HepG2 (cell line): ENCODE data around the gene OBSL1. TPM values are rescaled to one million over a fixed set of nuclear protein-coding genes. Genes with fewer than 3 reads are reported as not detected.

ENCODE experiments used
- ATAC-seq: fragments of 200-7000 bp; cut with Tn5 transposase; 3 replicates; pipeline ENCODE4 v1.9.1; 2020; ENCODE audit warnings: mild to moderate bottlenecking, moderate library complexity
- BruUV-seq: library from RNA; stranded (reverse); fragments of 400-500 nt; replicated peaks from 2 replicates; lab custom pipeline; 2021; lab: Mats Ljungman, UMichigan
- CTCF ChIA-PET: fragments of 300-600 bp; formaldehyde crosslinking; extraction: SDS; loops from one replicate; lab custom pipeline; 2021; ENCODE audit warnings: low total read pairs, inconsistent platforms, low intra/inter-chr PET ratio; lab: Yijun Ruan, JAX
- POLR2A ChIA-PET: fragments of 350-600 bp; sonication (Branson Sonifier 250); formaldehyde crosslinking; loops from one replicate; lab custom pipeline; 2020; ENCODE audit warnings: antibody characterized with exemption, inconsistent platforms; lab: Yijun Ruan, JAX
- DNase-seq: peaks from one replicate; pipeline ENCODE4 v3.0.0-alpha.2; 2015; ENCODE audit warnings: low spot score
- FAIRE-seq: peaks from 3 replicates; lab custom pipeline; 2011; peaks lifted over from hg19 to GRCh38; lab: Jason Lieb, UNC
- H2AFZ ChIP-seq: one replicate; pipeline ENCODE4 v1.6.1; 2011; ENCODE audit warnings: low read length, inconsistent platforms
- H3K27ac ChIP-seq: fragments of 300-600 bp; 3 replicates; pipeline ENCODE4 v1.8.0; 2011; ENCODE audit warnings: mixed run types, mild to moderate bottlenecking, mixed read lengths, low read length, inconsistent platforms; ENCODE audit not compliant: insufficient read depth; ENCODE audit errors: extremely low read length
- H3K27me3 ChIP-seq, 2 experiments: fragments of 200-600 bp in 1 of 2; 2 replicates in 1 of 2; 3 replicates in 1 of 2; pipeline versions ENCODE4 v1.6.0 to v1.8.0; 2011; ENCODE audit warnings: low read length in 2 of 2, mild to moderate bottlenecking in 2 of 2, moderate library complexity in 2 of 2, inconsistent platforms in 1 of 2; ENCODE audit not compliant: insufficient read depth in 2 of 2, control insufficient read depth in 1 of 2
- H3K36me3 ChIP-seq, 2 experiments: fragments of 200-600 bp in 1 of 2; replicated peaks in 1 of 2; 2 replicates in 1 of 2; 3 replicates in 1 of 2; pipeline versions ENCODE4 v1.5.1 to v1.8.0; 2011; ENCODE audit warnings: low read length in 2 of 2, inconsistent platforms in 1 of 2; ENCODE audit not compliant: insufficient read depth in 2 of 2, control insufficient read depth in 1 of 2
- H3K4me1 ChIP-seq: 2 replicates; pipeline ENCODE4 v1.5.1; 2012; ENCODE audit warnings: low read length, inconsistent platforms; ENCODE audit not compliant: insufficient read depth
- H3K4me2 ChIP-seq: 2 replicates; pipeline ENCODE4 v1.6.0; 2011; ENCODE audit warnings: low read depth, low read length, inconsistent platforms
- H3K4me3 ChIP-seq, 3 experiments: fragments of 200-600 bp in 1 of 3; sonication (generic), shearing (Covaris generic) in 1 of 3; replicated peaks in 1 of 3; 2 replicates each; pipeline ENCODE4 v1.5.1; 2011 to 2016; ENCODE audit warnings: low read length in 3 of 3, inconsistent platforms in 2 of 3, low read depth in 2 of 3, mild to moderate bottlenecking in 2 of 3, control low read depth in 1 of 3, mixed read lengths in 1 of 3; ENCODE audit not compliant: insufficient read depth in 1 of 3
- H3K79me2 ChIP-seq: one replicate; pipeline ENCODE4 v1.6.1; 2011; ENCODE audit warnings: low read length, inconsistent platforms; ENCODE audit not compliant: insufficient read depth
- H3K9ac ChIP-seq: 2 replicates; pipeline ENCODE4 v1.6.0; 2011; ENCODE audit warnings: mild to moderate bottlenecking, low read depth, low read length, inconsistent platforms; ENCODE audit not compliant: insufficient read depth
- H3K9me3 ChIP-seq: 2 replicates; pipeline ENCODE4 v1.5.1; 2012; ENCODE audit warnings: mild to moderate bottlenecking, low read length
- H4K20me1 ChIP-seq: 2 replicates; pipeline ENCODE4 v1.6.0; 2011; ENCODE audit warnings: inconsistent platforms, mild to moderate bottlenecking, low read length, moderate library complexity; ENCODE audit not compliant: insufficient read depth
- EP300 ChIP-seq, 3 experiments: sonication (generic) in 1 of 3; formaldehyde crosslinking in 1 of 3; IDR thresholded peaks; 2 replicates each; pipeline versions ENCODE4 v1.5.1 to v1.6.1; 2011 to 2020; ENCODE audit warnings: low read depth in 2 of 3, low read length in 2 of 3, borderline replicate concordance in 1 of 3, improper control_type of control experiment in 1 of 3, mild to moderate bottlenecking in 1 of 3, missing genetic modification reagents in 1 of 3, moderate library complexity in 1 of 3
- NAIF1 ChIP-seq: sonication (generic); formaldehyde crosslinking; IDR thresholded peaks from 2 replicates; pipeline ENCODE4 v1.5.0; 2020; ENCODE audit warnings: mild to moderate bottlenecking, missing genetic modification reagents, borderline replicate concordance
- NR2F1 ChIP-seq, 2 experiments: fragments of 450-650 bp in 1 of 2; formaldehyde crosslinking in 1 of 2; IDR thresholded peaks; 2 replicates each; pipeline versions ENCODE4 v1.5.0 to v1.6.1; 2016 to 2020; ENCODE audit warnings: mild to moderate bottlenecking in 1 of 2, missing compliant biosample characterization in 1 of 2, missing genetic modification reagents in 1 of 2, moderate library complexity in 1 of 2
- SNRNP70 ChIP-seq: fragments of 200-400 bp; formaldehyde crosslinking; IDR thresholded peaks from 2 replicates; pipeline ENCODE4 v1.6.1; 2017; ENCODE audit warnings: mild to moderate bottlenecking, low read depth, low read length, moderate library complexity
- STAT6 ChIP-seq: sonication (generic); formaldehyde crosslinking; IDR thresholded peaks from 2 replicates; pipeline ENCODE4 v1.4.0; 2020; ENCODE audit warnings: missing genetic modification reagents, mild to moderate bottlenecking, borderline replicate concordance
- THAP8 ChIP-seq: sonication (generic); formaldehyde crosslinking; IDR thresholded peaks from 2 replicates; pipeline ENCODE4 v1.5.1; 2020; ENCODE audit warnings: missing genetic modification reagents, mild to moderate bottlenecking, borderline replicate concordance
- YY1 ChIP-seq: IDR thresholded peaks from 2 replicates; pipeline ENCODE4 v1.6.1; 2011; ENCODE audit warnings: low read length, low read depth, moderate library complexity, mild to moderate bottlenecking; ENCODE audit not compliant: insufficient read depth, insufficient replicate concordance
- ZFP90 ChIP-seq: sonication (generic); formaldehyde crosslinking; IDR thresholded peaks from 2 replicates; pipeline ENCODE4 v1.8.0; 2022; ENCODE audit warnings: missing genetic modification reagents, mild to moderate bottlenecking, inconsistent platforms, borderline replicate concordance
- ZNF18 ChIP-seq: sonication (generic); formaldehyde crosslinking; IDR thresholded peaks from 2 replicates; pipeline ENCODE4 v1.8.0; 2022; ENCODE audit warnings: mild to moderate bottlenecking, missing genetic modification reagents; ENCODE audit not compliant: insufficient replicate concordance
- ZNF180 ChIP-seq: sonication (generic); formaldehyde crosslinking; IDR thresholded peaks from 2 replicates; pipeline ENCODE4 v1.4.0; 2020; ENCODE audit warnings: low read depth, missing genetic modification reagents, borderline replicate concordance
- ZNF703 ChIP-seq: sonication (generic); formaldehyde crosslinking; IDR thresholded peaks from 2 replicates; pipeline ENCODE4 v1.5.1; 2020; ENCODE audit warnings: missing genetic modification reagents, mild to moderate bottlenecking, moderate library complexity, borderline replicate concordance
- ZNF788 ChIP-seq: sonication (generic); formaldehyde crosslinking; IDR thresholded peaks from 2 replicates; pipeline ENCODE4 v1.5.0; 2020; ENCODE audit warnings: mild to moderate bottlenecking, missing genetic modification reagents, borderline replicate concordance
- ZNF816 ChIP-seq: sonication (generic); formaldehyde crosslinking; IDR thresholded peaks from 2 replicates; pipeline ENCODE4 v1.8.0; 2022; ENCODE audit warnings: missing genetic modification reagents, mild to moderate bottlenecking, borderline replicate concordance
- WGBS: methylation state at CpG from one replicate; pipeline ENCODE4 v1.1.6; 2017; ENCODE audit warnings: low lambda C conversion rate; 5-methylcytosine and 5-hydroxymethylcytosine counted together
- in situ Hi-C: cut with HindIII; loops from 2 replicates; pipeline ENCODE4 v1.10.0; 2017; ENCODE audit warnings: low pct_unique_long_range_greater_than_20kb; ENCODE audit not compliant: extremely low pct_ligation_motif_present
- intact Hi-C: fragments of 100-400 bp; cut with micrococcal nuclease; formaldehyde crosslinking; loops from one replicate; pipeline ENCODE4 v1.10.0; 2022; ENCODE audit not compliant: unreplicated experiment
- polyA plus RNA-seq, 8 experiments: library from polyadenylated mRNA; depleted of rRNA in 3 of 8; stranded (reverse) in 7 of 8; unstranded in 1 of 8; fragments of >200 nt; fragmentation: Illumina TruSeq in 4 of 8; extraction: Trizol in 4 of 8; gene quantifications; 2 replicates each; pipeline versions ENCODE4 v1.2.1 to v1.2.3, GENCODE V29; 2011 to 2016; ENCODE audit warnings: low read depth in 4 of 8, missing spikeins in 1 of 8, mixed read lengths in 1 of 8; ENCODE audit not compliant: insufficient read depth in 1 of 8
- total RNA-seq, 5 experiments: library from RNA; depleted of rRNA; stranded (reverse); fragments of >200 nt; fragmentation: Illumina TruSeq; extraction: Trizol; gene quantifications; 2 replicates each; pipeline ENCODE4 v1.2.3, GENCODE V29; 2016; ENCODE audit warnings: low read depth in 1 of 5

OBSL1 gene
- total and polyA plus RNA-seq, 2 of the 13 experiments (the other 11 are each of a cell fraction or from before 2014, with no cell fraction given) = 86.7 to 218 TPM

DNA sequence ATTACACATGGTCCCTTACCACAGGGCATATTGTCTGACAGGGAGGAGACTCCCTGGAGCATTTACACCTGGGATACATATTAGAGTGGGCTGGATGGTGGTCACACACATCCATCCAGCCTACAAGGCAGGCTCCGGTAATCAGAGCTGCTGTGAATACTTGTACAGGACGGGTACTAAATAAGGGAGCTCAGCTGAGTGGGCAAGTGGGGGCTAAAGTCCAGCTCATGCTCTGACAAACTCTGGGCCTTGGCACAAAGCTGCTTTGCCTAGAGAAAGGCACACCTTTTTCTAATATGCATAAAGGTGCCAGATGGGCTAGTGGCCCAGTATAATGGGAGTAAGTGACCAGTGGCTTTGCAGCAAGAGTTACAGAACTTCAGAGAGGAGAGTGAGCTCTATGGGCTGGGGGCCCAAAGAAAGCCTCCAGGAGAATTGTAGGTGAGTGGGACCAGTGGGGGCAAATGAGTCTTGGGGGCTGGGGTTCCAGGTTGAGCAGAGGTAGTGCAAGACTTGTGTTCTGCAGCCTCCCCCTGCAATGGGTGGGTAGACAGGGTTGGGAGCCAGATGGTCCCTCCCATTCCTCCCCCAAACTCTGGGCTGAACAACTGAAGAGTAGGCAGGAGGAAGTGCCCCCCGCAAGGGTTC is 25.9 kb downstream of the OBSL1 start (continued):
- 0 out of 4 replicates have a peak, but pooled peaks of 1 of the 2 experiments have one; percentile 8 for TF ChIP-seq EP300 (IDR thresholded peaks at IDR 0.05; ENCODE audit: low read depth in 2 of 2, low read length in 2 of 2)
- no peak for TF ChIP-seq EP300 (CRISPR knock-in tag; IDR thresholded peaks at IDR 0.05; ENCODE audit: borderline replicate concordance)
- no peak for TF ChIP-seq ZNF180
- TF ChIP-seq YY1 = peak; percentile 5
- TF ChIP-seq ZNF788 (CRISPR knock-in tag) = 0 out of 2 replicates have a peak, but pooled peaks have one; percentile 4
- 0 out of 2 replicates have a peak, but pooled peaks have one; percentile 43 for TF ChIP-seq ZFP90
- TF ChIP-seq THAP8 (CRISPR knock-in tag) = no peak
- no peak for TF ChIP-seq SNRNP70
- TF ChIP-seq NAIF1 (CRISPR knock-in tag) = no peak
- TF ChIP-seq NR2F1 (CRISPR knock-in tag; IDR thresholded peaks at IDR 0.05) = no peak
- TF ChIP-seq, all 625 proteins: peak for 20

- POLR2A ChIA-PET = interaction anchor here (1.3 to 3.9 kb wide), 5 partner anchors 8 to 53 kb away, joined by 3 to 44 read pairs (median 28); partner anchors contain the start of genes GMPPA, INHA, OBSL1 and STK11IP
- H3K9me3 ChIP-seq = no peaks in the 10 kb centered on the region
- H3K4me2 ChIP-seq = peak overlapping the region; percentile 97
- intact Hi-C loops = loop anchor here (1.0 kb wide), 1 partner anchor 156 kb away; no protein-coding TSS in a partner anchor
- peaks cover 31% of the 10 kb centered on the region for H4K20me1 ChIP-seq
- H3K36me3 ChIP-seq = peaks cover 25 to 34% of the 10 kb centered on the region in 2 experiments
- H2AFZ ChIP-seq = no peak overlapping the region
- H3K79me2 ChIP-seq = peaks cover 32% of the 10 kb centered on the region
- H3K9ac ChIP-seq = peak overlapping the region; percentile 84
- WGBS = 15% methylated on average over 9 of the region's 9 CpGs
- CTCF ChIA-PET = interaction anchor here (5.3 kb wide), 1 partner anchor 98 kb away, joined by 127 read pairs; no protein-coding TSS in a partner anchor
- peaks cover 49% of the 10 kb centered on the region for H3K4me1 ChIP-seq
- no peaks in the 10 kb centered on the region; a peak in 1 of 5 replicates for H3K27me3 ChIP-seq
- H3K4me3 ChIP-seq = peak overlapping the region; percentile 76 to 90 (median 77)
- BruUV-seq = no TSS peak
- ATAC-seq = no peak
- in situ Hi-C loops = loop anchor here (5.0 kb wide), 1 partner anchor 98 kb away; no protein-coding TSS in a partner anchor
- DNase-seq = no peak
- peak overlapping the region; percentile 65 for H3K27ac ChIP-seq
- FAIRE-seq = no peak
- TF ChIP-seq ZNF703 = 0 out of 2 replicates have a peak, but pooled peaks have one; percentile 12
- TF ChIP-seq ZNF816 (CRISPR knock-in tag) = 0 out of 2 replicates have a peak, but pooled peaks have one; percentile 60
- TF ChIP-seq ZNF18 (CRISPR knock-in tag) = peak; percentile 30
- TF ChIP-seq STAT6 (CRISPR knock-in tag) = no peak
Observed at GRCh38 chr2:219544567-219544966, 26.8 kb downstream of the OBSL1 start.
